Glomerular visceral epithelial cell (primary cell): ENCODE data around the gene DYDC2.
A peak's percentile ranks its signal among the peaks of the same experiment; 100 is the strongest.

Experiments
- DNase-seq: peaks from one replicate; pipeline ENCODE4 v3.0.0-alpha.2; 2016; ENCODE audit errors: extremely low spot score

The DYDC2 gene

DNA sequence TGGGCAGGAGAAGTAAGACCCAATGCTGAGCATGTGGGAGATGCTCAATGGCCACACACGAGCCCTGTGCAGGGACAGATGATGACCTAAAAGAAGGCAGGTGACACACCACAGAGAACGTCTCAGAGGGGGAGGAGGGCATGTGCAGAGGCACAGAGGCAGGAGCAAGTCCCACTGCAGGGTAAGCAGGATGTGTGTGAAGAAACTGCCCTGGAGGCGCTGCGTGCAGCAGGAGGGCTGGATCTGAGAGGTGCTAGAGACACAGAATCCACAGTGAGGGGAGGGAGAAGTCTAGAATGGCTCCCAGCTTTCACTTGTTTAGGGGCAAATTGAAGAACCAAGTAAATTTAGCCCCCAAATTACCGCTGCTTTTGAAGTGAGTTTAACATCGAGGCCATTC is 14.9 kb downstream of the DYDC2 start:
- DNase-seq = no peak

DNA sequence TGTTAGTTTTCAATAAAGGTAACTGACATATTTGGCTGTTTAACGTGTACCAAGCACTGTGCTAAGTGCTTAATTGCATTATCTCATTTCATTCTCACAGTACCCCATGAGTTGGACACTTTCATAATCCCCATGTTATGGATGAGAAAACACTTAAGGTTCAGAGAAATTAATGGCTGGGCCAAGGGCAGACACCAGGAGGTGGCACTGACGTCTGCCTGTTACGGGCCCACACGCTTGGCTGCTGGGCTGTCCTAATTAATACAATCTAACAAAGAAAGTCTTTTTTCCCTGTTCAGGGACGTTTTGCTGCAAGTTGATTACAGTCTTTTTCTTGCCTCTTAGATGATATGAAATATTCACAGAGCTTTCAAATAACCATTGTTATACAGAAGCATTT is 16.1 kb downstream of the DYDC2 start:
- DNase-seq = no peak

- no peak for DNase-seq
Measured at GRCh38 chr10:80373502-80373901, 16.9 kb downstream of the DYDC2 start.

GRCh38 chr10:80379701-80380100 is 23.1 kb downstream of the DYDC2 start:
- no peak for DNase-seq

DNA sequence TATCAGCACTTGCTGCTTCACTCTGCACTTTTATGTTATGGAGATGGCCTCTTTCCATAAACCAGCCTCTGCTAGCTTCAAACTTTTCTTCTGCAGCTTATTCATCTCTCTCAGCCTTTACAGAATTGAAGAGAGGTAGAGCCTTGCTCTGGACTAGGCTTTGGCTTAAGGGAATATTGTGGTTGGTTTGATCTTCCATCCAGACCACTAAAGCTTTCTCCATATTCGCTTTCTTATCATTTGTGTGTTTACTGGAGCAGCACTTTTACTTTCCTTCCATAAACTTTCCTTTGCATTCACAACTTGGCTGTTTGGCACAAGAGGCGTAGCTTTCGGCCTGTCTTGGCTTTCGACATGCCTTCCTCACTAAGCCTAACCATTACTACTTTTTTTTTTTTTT is 23.6 kb downstream of the DYDC2 start:
- DNase-seq = no peak

GRCh38 chr10:80382989-80383388 is 26.4 kb downstream of the DYDC2 start:
- DNase-seq = peak; percentile 21

DNA sequence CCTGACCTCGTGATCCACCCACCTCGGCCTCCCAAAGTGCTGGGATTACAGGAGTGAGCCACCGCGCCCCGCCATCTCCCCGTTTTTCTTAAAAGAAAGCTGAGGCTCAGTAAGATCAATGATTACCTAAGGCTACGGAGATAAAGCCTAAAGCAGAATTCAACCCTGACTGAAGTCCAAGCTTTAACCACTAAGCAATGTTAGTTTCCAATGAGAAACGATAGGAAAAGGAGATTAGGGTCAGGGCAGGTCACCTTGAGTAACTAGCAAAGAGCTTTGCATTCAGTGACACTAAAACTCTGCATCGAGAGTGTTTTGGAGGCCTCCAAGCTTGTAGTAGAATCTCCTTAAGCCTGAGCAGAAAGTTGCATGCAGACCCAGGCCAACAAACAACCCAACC is 34.2 kb downstream of the DYDC2 start:
- no peak for DNase-seq

GRCh38 chr10:80392250-80392649 is 35.7 kb downstream of the DYDC2 start:
- DNase-seq = no peak

DNA sequence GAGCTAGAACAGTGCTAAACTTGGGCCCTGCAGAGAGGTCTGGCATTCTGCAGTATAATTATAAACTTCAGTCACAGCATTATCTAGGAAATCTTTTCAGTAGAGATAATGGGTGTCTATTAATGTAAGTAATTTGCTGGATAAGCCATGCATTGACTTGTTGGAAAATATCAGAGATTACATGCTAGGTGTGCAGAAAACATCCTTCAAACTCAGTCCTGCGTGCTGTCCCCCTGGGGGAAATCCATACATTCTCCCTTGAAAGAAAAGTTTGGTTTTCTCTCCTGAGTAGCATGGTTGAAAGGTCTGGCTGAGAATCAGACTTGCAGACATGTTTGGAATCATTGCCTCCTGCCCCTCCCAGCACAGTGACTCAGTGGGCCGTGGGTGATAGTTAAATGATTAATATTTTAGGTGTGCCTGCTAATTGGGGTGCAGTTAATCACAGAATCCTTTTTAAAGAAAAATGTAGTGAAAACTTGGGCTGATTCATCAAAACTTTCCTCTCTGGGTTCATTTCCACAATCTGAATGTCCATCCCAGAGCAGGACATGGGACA is 37.9 kb downstream of the DYDC2 start:
- DNase-seq = no peak

DNA sequence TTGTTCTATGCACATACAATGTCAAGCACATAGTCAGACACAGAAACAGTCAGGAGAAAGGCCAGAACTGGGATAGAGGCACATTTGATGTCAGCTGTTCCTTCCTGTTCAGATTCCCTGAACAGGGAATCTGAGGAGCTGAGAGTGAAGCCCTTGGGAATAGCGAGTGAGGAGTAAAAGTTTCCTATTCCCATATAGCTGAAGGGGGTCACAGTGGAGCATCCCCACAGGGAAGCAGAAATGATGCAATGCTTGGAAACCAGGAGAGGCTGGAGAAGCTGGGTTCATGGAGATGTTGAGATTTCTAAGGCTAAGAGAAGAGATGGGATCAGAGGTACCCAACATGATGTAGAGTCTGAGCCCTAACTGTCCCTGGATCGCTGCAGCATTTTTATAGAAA is 40.4 kb downstream of the DYDC2 start:
- DNase-seq = no peak

GRCh38 chr10:80400136-80400804 is 43.7 kb downstream of the DYDC2 start:
- DNase-seq = no peak

DNA sequence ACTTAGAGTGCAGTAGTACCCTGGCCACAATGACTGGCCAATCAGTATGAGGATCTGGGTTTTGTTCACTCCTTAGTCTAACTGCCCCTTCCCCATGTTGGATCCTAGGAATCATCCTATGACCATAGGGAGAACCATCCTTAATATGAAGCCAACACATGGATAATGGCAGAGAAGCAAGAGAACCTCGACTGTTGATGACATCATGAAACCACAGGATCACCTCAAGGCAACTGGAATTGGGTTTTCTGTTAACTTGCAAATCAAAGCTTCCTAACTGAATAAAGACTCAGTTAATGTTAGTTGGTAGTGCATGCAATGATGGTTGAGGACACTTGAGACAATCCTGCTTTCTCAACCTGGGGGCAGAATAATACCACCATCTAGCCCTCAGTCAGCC is 48.5 kb downstream of the DYDC2 start:
- DNase-seq = no peak

- DNase-seq = no peak
Measured at GRCh38 chr10:80405626-80406025, 49.0 kb downstream of the DYDC2 start.

- no peak for DNase-seq
Measured at GRCh38 chr10:80406204-80406603, 49.6 kb downstream of the DYDC2 start.

GRCh38 chr10:80407812-80408241 is 51.2 kb downstream of the DYDC2 start:
- peak; percentile 40 for DNase-seq

DNA sequence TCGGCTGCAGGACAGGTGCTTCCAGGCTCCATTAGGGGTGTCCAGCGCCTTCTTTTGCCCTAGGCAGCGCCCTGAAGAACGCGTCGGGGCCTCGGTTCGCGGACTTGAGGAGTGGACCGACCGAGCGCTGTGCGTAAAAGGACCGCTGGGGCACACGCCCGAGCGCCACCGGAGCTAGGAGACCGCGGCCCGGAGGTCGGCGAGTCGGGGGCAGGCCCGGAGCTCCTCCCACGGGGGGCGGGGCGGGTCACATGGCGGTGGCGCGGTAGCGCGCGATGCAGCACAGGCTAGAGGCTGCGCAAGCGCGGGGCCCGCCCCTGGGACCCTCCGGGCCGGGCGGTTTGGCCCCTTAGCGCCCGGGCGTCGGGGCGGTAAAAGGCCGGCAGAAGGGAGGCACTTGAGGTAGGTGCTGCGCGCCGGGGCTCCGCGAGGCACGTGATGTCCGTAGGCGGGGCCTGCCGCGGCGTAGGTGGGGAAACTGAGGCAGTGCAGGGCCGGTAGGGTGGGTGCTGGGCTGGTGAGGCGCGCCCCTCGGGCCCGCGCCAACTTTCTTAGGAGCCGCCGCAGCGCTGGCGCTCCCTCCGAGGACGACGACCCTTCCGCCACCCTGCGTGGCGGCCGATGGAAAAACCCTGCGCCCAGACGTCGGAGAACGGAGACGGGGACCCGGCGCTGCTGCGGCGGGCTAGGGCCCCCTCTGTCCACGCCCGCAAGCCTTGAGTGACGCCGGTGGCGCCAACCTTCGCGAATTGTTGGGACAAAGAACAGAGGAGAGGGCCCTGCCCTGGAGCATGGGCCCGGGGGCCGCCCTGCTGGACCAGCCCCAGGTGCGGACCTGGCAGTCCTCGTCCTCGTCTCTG is 51.9 kb downstream of the DYDC2 start, which contains the start of gene PRXL2A:
Gene PRXL2A (plus strand): TSS at position 310 of the 860 bp plus-strand sequence. CDS start 11,917 bp downstream, outside the sequence.
- DNase-seq = peak; percentile 41

- DNase-seq = no peak
Measured at GRCh38 chr10:80409121-80409520, 52.5 kb downstream of the DYDC2 start.

DNA sequence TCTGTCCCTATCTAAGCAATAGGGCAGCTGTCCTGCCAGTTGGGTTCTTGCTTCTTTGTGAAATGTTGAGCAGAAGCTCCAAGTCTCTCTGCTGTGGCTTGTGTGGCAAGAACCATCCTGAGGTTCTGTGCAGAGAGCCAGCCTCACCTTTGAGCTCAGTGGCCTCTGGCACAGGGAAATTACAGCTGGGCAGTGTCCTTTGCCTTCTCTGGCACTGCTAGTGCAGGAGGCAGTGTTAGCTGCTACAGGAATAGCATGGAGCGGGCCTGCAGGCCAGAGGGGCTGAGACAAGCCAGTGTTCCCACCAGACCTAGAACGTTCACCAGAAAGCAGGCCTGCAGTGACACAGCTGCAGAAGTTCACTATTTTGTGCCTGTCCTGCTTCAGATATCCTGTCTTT is 53.5 kb downstream of the DYDC2 start:
- no peak for DNase-seq

GRCh38 chr10:80410578-80411145 is 54.1 kb downstream of the DYDC2 start:
- DNase-seq = no peak

DNA sequence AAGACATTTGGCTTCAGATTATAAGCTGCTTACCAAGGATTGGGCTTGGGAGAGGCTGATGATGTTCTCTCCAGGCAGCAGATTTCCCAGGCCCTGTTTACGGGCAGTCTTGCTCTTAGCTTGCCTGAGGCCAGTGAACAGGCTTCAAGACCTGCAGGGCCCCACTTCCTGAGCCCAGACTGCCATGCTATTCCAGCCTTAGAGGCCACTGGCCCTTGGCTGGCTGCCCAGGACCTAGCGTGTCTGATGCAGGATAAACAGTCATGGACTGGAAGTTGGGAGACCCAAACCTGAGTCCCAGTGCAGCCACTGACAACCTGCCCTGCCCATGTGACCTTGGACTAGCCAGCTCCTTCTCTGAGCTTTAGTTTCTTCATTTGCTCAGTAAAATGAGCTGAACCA is 54.7 kb downstream of the DYDC2 start:
- DNase-seq = peak; percentile 40

DNA sequence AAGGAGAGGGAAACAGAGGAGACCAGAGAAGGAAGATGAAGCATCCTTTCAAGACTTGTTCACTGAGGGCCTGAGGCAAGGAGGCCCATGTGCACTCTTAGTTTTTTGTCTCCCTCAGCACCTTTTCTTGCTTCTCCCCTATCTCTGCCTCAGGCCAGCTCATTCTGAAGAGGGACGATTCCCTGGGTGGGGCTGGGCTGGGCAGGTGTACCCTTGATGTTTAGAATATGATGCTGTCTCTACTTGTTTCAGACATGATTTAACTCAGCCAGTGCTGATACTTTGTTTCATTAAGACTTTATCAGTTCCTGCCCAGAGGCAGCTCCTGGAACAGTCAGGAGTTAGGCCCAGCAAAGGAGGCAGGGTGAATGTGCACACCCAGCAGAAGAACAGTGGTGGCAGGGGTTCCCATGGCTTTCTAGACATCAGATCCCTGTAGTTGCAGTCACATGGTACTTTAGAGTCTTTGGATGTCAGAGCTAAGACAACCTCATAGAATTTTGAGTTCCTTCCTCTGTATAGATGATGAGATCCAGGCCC is 55.2 kb downstream of the DYDC2 start:
- DNase-seq = no peak

- no peak for DNase-seq
Measured at GRCh38 chr10:80412486-80412885, 55.9 kb downstream of the DYDC2 start.
